Loucy (cell line): ENCODE data around the gene EFS.

ENCODE experiments used
- H2AFZ ChIP-seq: fragments of 200-600 bp; sonication (generic); 2 replicates; pipeline ENCODE4 v1.6.0; 2016; ENCODE audit warnings: antibody characterized with exemption, mild to moderate bottlenecking, low read length, moderate library complexity
- H3F3A ChIP-seq: fragments of 200-600 bp; 2 replicates; pipeline ENCODE4 v1.6.0; 2016; ENCODE audit warnings: antibody characterized with exemption, low read depth, mild to moderate bottlenecking
- H3K27me3 ChIP-seq: fragments of 200-600 bp; sonication (generic); 2 replicates; pipeline ENCODE4 v1.6.1; 2014; ENCODE audit warnings: low read length, mild to moderate bottlenecking; ENCODE audit not compliant: insufficient read depth, poor library complexity, severe bottlenecking
- H3K36me3 ChIP-seq: fragments of 200-600 bp; sonication (generic); 2 replicates; pipeline ENCODE4 v1.6.1; 2016; ENCODE audit warnings: low read length; ENCODE audit not compliant: insufficient read depth
- H3K4me1 ChIP-seq: fragments of 200-600 bp; sonication (generic); 2 replicates; pipeline ENCODE4 v1.5.1; 2014; ENCODE audit warnings: low read length, mild to moderate bottlenecking; ENCODE audit not compliant: insufficient read depth, poor library complexity, severe bottlenecking
- H3K4me2 ChIP-seq: fragments of 200-600 bp; sonication (generic); 2 replicates; pipeline ENCODE4 v1.6.0; 2014; ENCODE audit warnings: antibody characterized with exemption, low read length, low read depth, mild to moderate bottlenecking; ENCODE audit not compliant: poor library complexity, severe bottlenecking
- H3K4me3 ChIP-seq: fragments of 200-600 bp; sonication (generic); 2 replicates; pipeline ENCODE4 v1.5.1; 2014; ENCODE audit warnings: low read length, mild to moderate bottlenecking, mixed read lengths; ENCODE audit not compliant: poor library complexity, severe bottlenecking
- H3K79me2 ChIP-seq: fragments of 200-600 bp; sonication (generic); 2 replicates; pipeline ENCODE4 v1.6.1; 2014; ENCODE audit warnings: low read length; ENCODE audit not compliant: insufficient read depth
- H3K9ac ChIP-seq: fragments of 200-600 bp; sonication (generic); 2 replicates; pipeline ENCODE4 v1.6.0; 2014; ENCODE audit warnings: mild to moderate bottlenecking, low read depth, low read length, moderate library complexity; ENCODE audit not compliant: poor library complexity, severe bottlenecking
- H3K9me2 ChIP-seq: fragments of 200-600 bp; sonication (generic); replicated peaks from 2 replicates; pipeline ENCODE4 v1.6.1; 2016; ENCODE audit warnings: low read depth, low read length, mixed read lengths
- H3K9me3 ChIP-seq: fragments of 200-600 bp; sonication (generic); 2 replicates; pipeline ENCODE4 v1.6.1; 2014; ENCODE audit warnings: mild to moderate bottlenecking, antibody characterized with exemption, low read length, low read depth; ENCODE audit not compliant: insufficient read depth
- H4K20me1 ChIP-seq: fragments of 200-600 bp; sonication (generic); 2 replicates; pipeline ENCODE4 v1.6.0; 2014; ENCODE audit warnings: antibody characterized with exemption, low read length, mild to moderate bottlenecking; ENCODE audit not compliant: insufficient read depth, poor library complexity, severe bottlenecking
- EZH2phosphoT487 ChIP-seq: fragments of 200-600 bp; IDR thresholded peaks from 2 replicates; pipeline ENCODE4 v1.6.1; 2018; ENCODE audit warnings: antibody characterized with exemption, mild to moderate bottlenecking, moderate library complexity, borderline replicate concordance
- TF ChIP-seq, protein P1 (sequence below): fragments of 200-600 bp; sonication (generic); conservative IDR thresholded peaks from 2 replicates; pipeline ENCODE4 v1.5.1; 2014; ENCODE audit warnings: mild to moderate bottlenecking, antibody characterized with exemption, low read length

The EFS gene

DNA sequence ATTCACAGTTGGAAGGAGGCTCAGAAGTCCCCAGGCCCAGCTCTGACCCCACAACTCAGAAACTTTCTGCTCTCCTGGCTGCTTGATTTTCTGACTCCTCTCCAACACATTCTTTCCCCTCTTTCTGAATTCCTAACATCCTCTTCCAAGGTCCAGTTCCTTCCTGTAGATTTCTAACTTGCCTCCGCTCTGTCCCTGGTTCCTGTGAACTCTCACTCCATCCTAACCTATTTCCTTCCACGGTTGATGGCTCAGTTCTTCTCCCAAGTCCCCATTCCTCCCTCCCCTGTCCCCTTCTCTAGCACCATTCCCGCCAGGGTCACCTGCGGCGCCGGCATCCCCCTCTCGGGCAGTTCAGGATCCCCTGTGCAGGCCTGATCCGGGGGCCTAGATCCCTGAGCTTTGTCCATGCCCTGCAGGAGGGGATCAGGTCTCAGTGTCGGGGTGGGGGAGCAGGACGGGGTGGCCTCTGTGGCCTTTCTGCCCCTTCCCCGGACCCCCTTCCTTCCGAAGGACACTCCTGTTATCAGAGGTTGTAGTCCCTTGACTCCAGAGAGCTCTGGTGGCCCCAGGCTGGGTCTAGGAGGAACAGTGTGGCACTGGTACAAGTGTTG, 6.3 kb downstream of the EFS start:
- H3K9me2 ChIP-seq = no peaks in the 10 kb centered on the region
- no peak overlapping the region for H3K9ac ChIP-seq
- H3K4me3 ChIP-seq = no peak overlapping the region
- no peak overlapping the region for H3K4me2 ChIP-seq
- no peaks in the 10 kb centered on the region for H3F3A ChIP-seq
- H3K9me3 ChIP-seq = no peaks in the 10 kb centered on the region
- H4K20me1 ChIP-seq = no peaks in the 10 kb centered on the region
- no peak for TF ChIP-seq EZH2phosphoT487
- TF ChIP-seq, protein P1, sequence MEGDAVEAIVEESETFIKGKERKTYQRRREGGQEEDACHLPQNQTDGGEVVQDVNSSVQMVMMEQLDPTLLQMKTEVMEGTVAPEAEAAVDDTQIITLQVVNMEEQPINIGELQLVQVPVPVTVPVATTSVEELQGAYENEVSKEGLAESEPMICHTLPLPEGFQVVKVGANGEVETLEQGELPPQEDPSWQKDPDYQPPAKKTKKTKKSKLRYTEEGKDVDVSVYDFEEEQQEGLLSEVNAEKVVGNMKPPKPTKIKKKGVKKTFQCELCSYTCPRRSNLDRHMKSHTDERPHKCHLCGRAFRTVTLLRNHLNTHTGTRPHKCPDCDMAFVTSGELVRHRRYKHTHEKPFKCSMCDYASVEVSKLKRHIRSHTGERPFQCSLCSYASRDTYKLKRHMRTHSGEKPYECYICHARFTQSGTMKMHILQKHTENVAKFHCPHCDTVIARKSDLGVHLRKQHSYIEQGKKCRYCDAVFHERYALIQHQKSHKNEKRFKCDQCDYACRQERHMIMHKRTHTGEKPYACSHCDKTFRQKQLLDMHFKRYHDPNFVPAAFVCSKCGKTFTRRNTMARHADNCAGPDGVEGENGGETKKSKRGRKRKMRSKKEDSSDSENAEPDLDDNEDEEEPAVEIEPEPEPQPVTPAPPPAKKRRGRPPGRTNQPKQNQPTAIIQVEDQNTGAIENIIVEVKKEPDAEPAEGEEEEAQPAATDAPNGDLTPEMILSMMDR = no peak
- H3K4me1 ChIP-seq = no peaks in the 10 kb centered on the region
- H3K36me3 ChIP-seq = no peaks in the 10 kb centered on the region
- no peaks in the 10 kb centered on the region for H3K79me2 ChIP-seq
- H2AFZ ChIP-seq = no peak overlapping the region
- no peaks in the 10 kb centered on the region for H3K27me3 ChIP-seq

DNA sequence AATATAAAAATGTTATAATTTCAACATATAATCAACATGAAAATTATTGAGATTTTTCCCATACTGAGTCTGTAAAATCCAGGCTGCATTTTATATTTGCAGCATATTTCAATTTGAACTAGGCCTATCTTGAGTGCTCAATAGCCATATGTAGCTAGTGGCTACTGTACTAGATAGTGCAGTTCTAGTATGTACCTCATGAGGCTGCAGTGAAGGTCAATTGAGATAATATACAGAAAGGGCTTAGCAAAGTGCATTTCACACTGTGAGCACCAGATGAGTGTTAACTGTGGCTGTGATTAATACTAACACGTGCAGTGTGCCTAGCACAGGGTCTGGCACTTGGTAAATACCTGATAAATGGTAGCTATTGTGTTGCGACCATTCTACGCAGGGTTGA, 6.9 kb downstream of the EFS start:
- no peaks in the 10 kb centered on the region for H3K9me3 ChIP-seq
- H3K4me1 ChIP-seq = no peaks in the 10 kb centered on the region
- no peak overlapping the region for H2AFZ ChIP-seq
- no peaks in the 10 kb centered on the region for H3K36me3 ChIP-seq
- no peak overlapping the region for H3K9ac ChIP-seq
- H3F3A ChIP-seq = no peaks in the 10 kb centered on the region
- H3K4me2 ChIP-seq = no peak overlapping the region
- H3K27me3 ChIP-seq = peaks cover under 1% of the 10 kb centered on the region
- H3K79me2 ChIP-seq = no peaks in the 10 kb centered on the region
- H3K4me3 ChIP-seq = no peak overlapping the region
- no peaks in the 10 kb centered on the region for H3K9me2 ChIP-seq
- TF ChIP-seq EZH2phosphoT487 = no peak
- TF ChIP-seq, protein P1 = no peak
- no peaks in the 10 kb centered on the region for H4K20me1 ChIP-seq

DNA sequence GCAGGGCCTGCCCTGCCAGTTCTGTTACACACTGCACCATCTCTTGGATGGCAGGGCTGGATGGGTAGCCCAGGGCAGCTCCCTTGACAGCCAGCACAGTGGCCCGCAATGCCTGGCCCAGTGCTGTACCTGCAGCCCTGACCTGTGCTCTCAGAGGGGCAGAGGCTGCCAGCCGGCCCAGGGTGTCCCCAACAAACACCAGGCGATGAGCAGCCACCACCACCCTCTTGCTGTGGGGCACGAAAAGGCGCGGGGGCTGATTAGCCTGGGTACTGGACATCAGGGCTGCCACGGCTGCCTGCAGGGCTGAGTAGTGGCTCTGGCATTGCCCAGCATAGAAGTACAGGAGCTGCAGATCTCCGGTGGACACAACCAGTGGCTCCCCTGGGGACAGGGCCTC, 7.7 kb downstream of the EFS start:
- Histone ChIP-seq H3K4me3 (no peak overlapping the region), H3K9me2 (no peaks in the 10 kb centered on the region), H3K9ac (no peak overlapping the region), H2AFZ (no peak overlapping the region), H3K27me3 (peaks cover 8% of the 10 kb centered on the region), H3K9me3 (no peaks in the 10 kb centered on the region), H3F3A (no peaks in the 10 kb centered on the region), H3K36me3 (no peaks in the 10 kb centered on the region), H3K79me2 (no peaks in the 10 kb centered on the region), H3K4me1 (no peaks in the 10 kb centered on the region), H3K4me2 (no peak overlapping the region), H4K20me1 (no peaks in the 10 kb centered on the region)
- TF ChIP-seq EZH2phosphoT487 = no peak
- TF ChIP-seq, protein P1 = no peak
